Endodermal cell (in vitro differentiated cells): Measurements from ENCODE around the gene LPAR4. TPM values are rescaled to one million over a fixed set of nuclear protein-coding genes. Genes with fewer than 3 reads are reported as not detected.

ENCODE experiments used
- DNase-seq: peaks from one replicate; pipeline ENCODE4 v3.0.0-alpha.2; 2017
- H3K27ac ChIP-seq: 2 replicates; pipeline ENCODE4 v1.5.1; 2013; ENCODE audit warnings: mild to moderate bottlenecking, low read depth, low read length, moderate library complexity
- H3K27me3 ChIP-seq: 2 replicates; pipeline ENCODE4 v1.6.1; 2013; ENCODE audit warnings: mild to moderate bottlenecking, low read length, moderate library complexity; ENCODE audit not compliant: insufficient read depth, control insufficient read depth, poor library complexity, severe bottlenecking
- H3K36me3 ChIP-seq: 2 replicates; pipeline ENCODE4 v1.7.0; 2013; ENCODE audit warnings: mild to moderate bottlenecking, low read length, moderate library complexity; ENCODE audit not compliant: control insufficient read depth, insufficient read depth
- H3K4me1 ChIP-seq: one replicate; pipeline ENCODE4 v1.7.0; 2013; ENCODE audit warnings: low read length; ENCODE audit not compliant: control insufficient read depth, insufficient read depth
- H3K4me3 ChIP-seq: 2 replicates; pipeline ENCODE4 v1.5.1; 2013; ENCODE audit warnings: mild to moderate bottlenecking, low read length, moderate library complexity
- H3K9ac ChIP-seq: 2 replicates; pipeline ENCODE4 v1.6.1; 2013; ENCODE audit warnings: mild to moderate bottlenecking, low read length, moderate library complexity; ENCODE audit not compliant: poor library complexity, severe bottlenecking; ENCODE audit errors: extremely low read depth
- H3K9me3 ChIP-seq: 2 replicates; pipeline ENCODE4 v1.6.1; 2013; ENCODE audit warnings: mild to moderate bottlenecking, low read length, moderate library complexity; ENCODE audit not compliant: control insufficient read depth
- H3K27ac Mint-ChIP-seq: 2 replicates; pipeline ENCODE4 v1.8.0; 2020; ENCODE audit warnings: mixed read lengths
- H3K27me3 Mint-ChIP-seq: 2 replicates; pipeline ENCODE4 v1.8.0; 2021; ENCODE audit warnings: mild to moderate bottlenecking, mixed read lengths; ENCODE audit not compliant: insufficient read depth
- H3K36me3 Mint-ChIP-seq: 2 replicates; pipeline ENCODE4 v1.8.0; 2020; ENCODE audit warnings: low read depth, mixed read lengths
- H3K4me1 Mint-ChIP-seq: 2 replicates; pipeline ENCODE4 v1.8.0; 2020; ENCODE audit warnings: mixed read lengths
- H3K4me3 Mint-ChIP-seq: 2 replicates; pipeline ENCODE4 v1.8.0; 2020; ENCODE audit warnings: mild to moderate bottlenecking, moderate library complexity, mixed read lengths
- H3K9me3 Mint-ChIP-seq: 2 replicates; pipeline ENCODE4 v1.8.0; 2020; ENCODE audit warnings: mild to moderate bottlenecking, mixed read lengths
- whole genome bisulfite sequencing, 2 experiments: methylation state at CpG; one replicate each; pipeline versions ENCODE4 v1.1.5 to v1.1.7; 2013; ENCODE audit warnings: missing lambda C conversion rate in 2 of 2, mixed read lengths in 1 of 2; ENCODE audit not compliant: insufficient coverage in 1 of 2, insufficient read length in 1 of 2; 5-methylcytosine and 5-hydroxymethylcytosine counted together
- total RNA-seq, 2 donors: library from RNA; stranded (reverse); fragmentation: NEBNext Ultra II Directional in 1 of 2; extraction: Animal tissue kit (Norgen Biotek cat#: 25700) in 1 of 2; gene quantifications; 2 replicates in 1 of 2; 3 replicates in 1 of 2; pipeline ENCODE4 v1.2.1, GENCODE V29; 2021
- TF ChIP-seq, protein P1 (sequence below): fragments of 200-600 bp; sonication (generic); conservative IDR thresholded peaks from 2 replicates; pipeline ENCODE4 v1.5.0; 2021; ENCODE audit warnings: antibody characterized with exemption, mild to moderate bottlenecking

Gene LPAR4
- total RNA-seq, 2 donors from 2014 or later = 0.82 to 2.6 TPM

- Histone ChIP-seq H3K4me3 (no peak overlapping the region), H3K36me3 (no peaks in the 10 kb centered on the region), H3K9me3 (no peaks in the 10 kb centered on the region), H3K9ac (no peak overlapping the region), H3K27ac (no peak overlapping the region), H3K27me3 (no peaks in the 10 kb centered on the region), H3K4me1 (no peaks in the 10 kb centered on the region)
- no peak overlapping the region for H3K27ac Mint-ChIP-seq
- H3K4me1 Mint-ChIP-seq = no peaks in the 10 kb centered on the region
- TF ChIP-seq, protein P1, sequence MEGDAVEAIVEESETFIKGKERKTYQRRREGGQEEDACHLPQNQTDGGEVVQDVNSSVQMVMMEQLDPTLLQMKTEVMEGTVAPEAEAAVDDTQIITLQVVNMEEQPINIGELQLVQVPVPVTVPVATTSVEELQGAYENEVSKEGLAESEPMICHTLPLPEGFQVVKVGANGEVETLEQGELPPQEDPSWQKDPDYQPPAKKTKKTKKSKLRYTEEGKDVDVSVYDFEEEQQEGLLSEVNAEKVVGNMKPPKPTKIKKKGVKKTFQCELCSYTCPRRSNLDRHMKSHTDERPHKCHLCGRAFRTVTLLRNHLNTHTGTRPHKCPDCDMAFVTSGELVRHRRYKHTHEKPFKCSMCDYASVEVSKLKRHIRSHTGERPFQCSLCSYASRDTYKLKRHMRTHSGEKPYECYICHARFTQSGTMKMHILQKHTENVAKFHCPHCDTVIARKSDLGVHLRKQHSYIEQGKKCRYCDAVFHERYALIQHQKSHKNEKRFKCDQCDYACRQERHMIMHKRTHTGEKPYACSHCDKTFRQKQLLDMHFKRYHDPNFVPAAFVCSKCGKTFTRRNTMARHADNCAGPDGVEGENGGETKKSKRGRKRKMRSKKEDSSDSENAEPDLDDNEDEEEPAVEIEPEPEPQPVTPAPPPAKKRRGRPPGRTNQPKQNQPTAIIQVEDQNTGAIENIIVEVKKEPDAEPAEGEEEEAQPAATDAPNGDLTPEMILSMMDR = no peak
- no peaks in the 10 kb centered on the region for H3K36me3 Mint-ChIP-seq
- H3K4me3 Mint-ChIP-seq = no peak overlapping the region
- WGBS, 2 experiments = 83% methylated on average over 1 of the region's 1 CpG; no CpG with 5 or more reads in 1 of the 2 experiments
- no peaks in the 10 kb centered on the region for H3K27me3 Mint-ChIP-seq
- peaks cover 45% of the 10 kb centered on the region for H3K9me3 Mint-ChIP-seq
- DNase-seq = no peak
Observed at GRCh38 chrX:78796916-78797315, 49.4 kb downstream of the LPAR4 start.

DNA sequence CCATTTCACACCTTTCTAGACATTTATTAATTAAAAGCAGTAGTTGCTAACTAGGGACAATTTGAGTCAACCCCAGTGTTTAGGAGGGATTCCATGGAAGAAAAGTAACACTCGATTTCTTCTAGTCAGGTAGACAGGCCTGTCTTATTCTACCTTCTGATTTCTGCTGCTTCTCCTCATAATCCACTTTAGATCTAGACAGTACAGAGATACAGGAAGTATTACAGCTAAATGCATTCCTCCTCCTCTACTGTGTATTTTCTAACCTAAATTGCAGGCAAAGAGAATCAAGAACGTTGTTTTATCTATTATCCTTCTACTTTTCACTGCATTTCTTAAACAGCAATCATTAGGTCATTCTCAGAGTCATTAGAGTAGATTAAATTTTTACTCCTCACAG is 52.6 kb downstream of the LPAR4 start:
- H3K4me3 Mint-ChIP-seq = no peak overlapping the region
- no peak overlapping the region for H3K27ac Mint-ChIP-seq
- DNase-seq = no peak
- H3K36me3 ChIP-seq = no peaks in the 10 kb centered on the region
- H3K36me3 Mint-ChIP-seq = no peaks in the 10 kb centered on the region
- H3K9ac ChIP-seq = no peak overlapping the region
- H3K27ac ChIP-seq = no peak overlapping the region
- no peaks in the 10 kb centered on the region for H3K27me3 Mint-ChIP-seq
- no peaks in the 10 kb centered on the region for H3K4me1 ChIP-seq
- no peaks in the 10 kb centered on the region for H3K27me3 ChIP-seq
- 89% methylated on average over 2 of the region's 2 CpGs; no CpG with 5 or more reads in 1 of the 2 experiments for WGBS, 2 experiments
- peaks cover 55% of the 10 kb centered on the region for H3K9me3 Mint-ChIP-seq
- H3K9me3 ChIP-seq = no peaks in the 10 kb centered on the region
- H3K4me1 Mint-ChIP-seq = no peaks in the 10 kb centered on the region
- H3K4me3 ChIP-seq = no peak overlapping the region
- TF ChIP-seq, protein P1 = no peak

DNA sequence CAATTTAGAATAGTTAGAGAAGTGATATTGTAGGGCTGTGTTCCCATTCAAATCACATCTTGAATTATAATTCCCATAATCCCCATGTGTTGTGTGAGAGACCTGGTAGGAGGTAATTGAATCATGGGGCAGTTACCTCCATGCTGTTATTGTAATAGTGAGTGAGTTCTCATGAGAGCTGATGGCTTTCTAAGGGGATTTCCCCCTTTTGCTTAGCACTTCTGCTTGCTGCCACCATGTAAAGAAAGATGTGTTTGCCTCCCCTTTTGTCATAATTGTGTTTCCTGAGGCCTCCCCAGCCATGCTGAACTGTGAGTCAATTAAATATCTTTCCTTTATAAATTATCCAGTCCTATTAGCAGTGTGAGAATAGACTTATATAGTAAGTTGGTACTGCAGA is 53.2 kb downstream of the LPAR4 start:
- TF ChIP-seq, protein P1 = no peak
- H3K36me3 Mint-ChIP-seq = no peaks in the 10 kb centered on the region
- Histone ChIP-seq H3K4me1 (no peaks in the 10 kb centered on the region), H3K27ac (no peak overlapping the region), H3K27me3 (no peaks in the 10 kb centered on the region), H3K4me3 (no peak overlapping the region), H3K9ac (no peak overlapping the region), H3K9me3 (no peaks in the 10 kb centered on the region), H3K36me3 (no peaks in the 10 kb centered on the region)
- H3K4me3 Mint-ChIP-seq = no peak overlapping the region
- no peak for DNase-seq
- H3K27me3 Mint-ChIP-seq = no peaks in the 10 kb centered on the region
- no peak overlapping the region for H3K27ac Mint-ChIP-seq
- no peaks in the 10 kb centered on the region for H3K4me1 Mint-ChIP-seq
- peaks cover 54% of the 10 kb centered on the region for H3K9me3 Mint-ChIP-seq
